Medulla oblongata (tissue), 1 donor: ENCODE measurements around the gene TOP1.

Source experiments
- DNase-seq: peaks from one replicate; pipeline ENCODE4 v3.0.0-alpha.2; 2015; ENCODE audit errors: extremely low spot score

TOP1 gene

DNA sequence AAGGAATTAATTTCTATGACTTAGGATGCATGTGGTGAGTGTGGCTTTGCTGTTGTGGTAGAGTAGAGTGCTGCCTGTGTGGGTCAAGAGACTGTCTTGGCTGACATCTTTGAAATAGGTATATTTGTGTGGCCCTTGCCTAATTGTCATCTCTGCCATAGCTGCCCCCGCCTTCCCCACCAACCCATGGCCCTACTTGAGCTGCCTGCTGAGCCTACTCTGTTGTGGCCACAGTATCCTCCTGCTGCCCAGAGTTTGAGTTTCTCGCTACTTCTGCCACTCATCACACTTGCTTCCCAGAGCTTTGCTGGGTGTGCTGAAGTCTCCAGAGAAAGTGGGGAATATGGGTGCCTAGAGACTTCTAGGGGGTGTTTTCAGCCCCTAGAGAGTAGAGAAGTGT is 116.7 kb downstream of the TOP1 start:
- no peak for DNase-seq

DNA sequence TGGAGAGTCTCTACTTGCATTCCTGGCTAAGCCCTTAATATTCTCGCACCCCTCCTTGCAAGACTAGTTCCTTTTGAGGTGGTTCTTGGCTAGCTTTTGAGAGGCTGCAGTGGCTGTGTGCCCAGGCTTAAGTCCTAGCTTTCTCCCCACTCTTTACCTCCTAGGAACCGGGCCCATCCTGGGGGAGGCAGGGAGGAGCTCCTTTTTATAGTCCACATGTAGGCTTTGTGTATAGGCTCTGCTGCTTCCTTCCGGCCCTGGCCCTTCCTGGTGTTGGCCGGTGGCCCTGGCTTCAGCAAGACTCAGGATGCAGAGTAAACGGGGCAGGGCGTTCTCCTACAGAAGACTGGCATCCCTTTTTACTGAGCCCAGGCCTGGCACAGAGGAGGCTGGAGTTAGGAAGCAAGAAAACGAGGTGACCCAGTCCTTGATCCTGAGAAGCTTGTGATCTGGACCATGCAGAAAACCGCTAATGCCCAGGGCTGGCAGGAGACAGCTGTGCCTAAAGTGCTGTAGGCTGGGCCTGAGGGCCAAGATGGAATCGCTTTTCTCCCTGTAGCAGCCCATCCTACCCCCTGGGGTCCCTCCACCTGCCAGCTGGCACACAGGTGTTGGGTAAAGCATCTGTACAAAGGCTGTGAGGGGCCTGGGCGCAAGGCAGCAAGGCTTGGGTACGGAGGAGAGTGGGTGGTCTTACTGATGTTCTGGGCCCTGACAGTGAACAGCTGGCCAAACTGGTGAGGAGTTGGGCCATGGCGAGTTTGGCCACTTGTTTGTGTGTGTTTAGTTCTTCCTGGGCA is 117.4 kb downstream of the TOP1 start:
- DNase-seq: peak; percentile 58

DNA sequence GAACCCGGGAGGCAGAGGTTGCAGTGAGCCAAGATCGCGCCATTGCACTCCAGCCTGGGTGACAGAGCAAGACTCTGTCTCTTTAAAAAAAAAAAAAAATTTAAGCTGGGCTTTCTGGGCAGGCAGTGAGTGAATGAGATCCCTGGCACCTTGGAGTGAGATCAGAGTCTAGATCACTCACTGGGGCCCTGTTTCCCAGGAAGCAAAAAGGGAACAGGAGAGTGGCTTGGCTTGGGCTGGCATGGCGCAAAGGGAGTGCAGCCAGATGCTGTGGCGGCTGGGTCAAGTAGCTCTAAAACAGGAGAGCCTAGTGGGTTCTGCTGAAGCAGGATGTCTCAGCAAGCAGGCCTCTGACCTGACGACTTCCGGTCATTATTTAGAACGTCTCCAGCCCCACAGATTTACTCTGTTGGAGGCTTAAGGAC is 119.2 kb downstream of the TOP1 start:
- peak; percentile 80 for DNase-seq

DNA sequence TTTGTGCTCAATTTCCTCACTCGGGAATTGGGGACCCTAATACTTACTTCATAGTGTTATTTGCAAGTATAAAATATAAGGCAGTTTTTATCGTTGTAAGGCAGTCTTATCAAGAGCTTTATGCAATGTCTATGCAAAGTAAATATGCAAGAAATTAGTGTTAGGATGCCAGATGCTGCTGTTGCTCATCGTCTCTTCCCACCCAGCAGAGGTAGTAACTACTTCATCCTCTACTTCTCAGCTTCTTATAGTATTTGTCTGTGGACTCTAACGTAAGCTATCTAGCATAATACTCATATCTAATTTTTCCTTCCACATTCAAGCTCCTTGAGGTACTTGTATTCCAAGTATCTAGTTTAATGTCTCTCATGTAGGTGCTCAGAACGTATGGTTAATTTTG is 120.3 kb downstream of the TOP1 start:
- no peak for DNase-seq

DNA sequence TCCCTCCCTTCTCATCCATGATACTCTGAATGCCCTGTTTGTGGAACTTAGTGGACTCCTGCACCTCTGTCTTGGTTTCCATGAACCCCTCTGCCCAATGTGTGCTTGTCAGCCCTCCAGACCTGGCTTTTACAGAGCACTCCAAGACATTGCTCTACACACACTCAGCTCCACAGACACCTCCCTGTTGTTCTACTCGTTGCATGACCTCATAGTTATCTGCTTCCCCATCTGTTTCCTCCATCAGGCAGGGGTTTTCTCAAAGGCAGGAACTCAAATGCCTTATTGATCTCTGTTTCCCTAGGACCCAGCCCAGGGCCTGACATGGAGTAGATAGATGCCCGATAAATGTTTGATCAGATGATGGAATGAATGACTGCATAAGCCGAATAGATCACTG is 122.0 kb downstream of the TOP1 start:
- DNase-seq: no peak

DNA sequence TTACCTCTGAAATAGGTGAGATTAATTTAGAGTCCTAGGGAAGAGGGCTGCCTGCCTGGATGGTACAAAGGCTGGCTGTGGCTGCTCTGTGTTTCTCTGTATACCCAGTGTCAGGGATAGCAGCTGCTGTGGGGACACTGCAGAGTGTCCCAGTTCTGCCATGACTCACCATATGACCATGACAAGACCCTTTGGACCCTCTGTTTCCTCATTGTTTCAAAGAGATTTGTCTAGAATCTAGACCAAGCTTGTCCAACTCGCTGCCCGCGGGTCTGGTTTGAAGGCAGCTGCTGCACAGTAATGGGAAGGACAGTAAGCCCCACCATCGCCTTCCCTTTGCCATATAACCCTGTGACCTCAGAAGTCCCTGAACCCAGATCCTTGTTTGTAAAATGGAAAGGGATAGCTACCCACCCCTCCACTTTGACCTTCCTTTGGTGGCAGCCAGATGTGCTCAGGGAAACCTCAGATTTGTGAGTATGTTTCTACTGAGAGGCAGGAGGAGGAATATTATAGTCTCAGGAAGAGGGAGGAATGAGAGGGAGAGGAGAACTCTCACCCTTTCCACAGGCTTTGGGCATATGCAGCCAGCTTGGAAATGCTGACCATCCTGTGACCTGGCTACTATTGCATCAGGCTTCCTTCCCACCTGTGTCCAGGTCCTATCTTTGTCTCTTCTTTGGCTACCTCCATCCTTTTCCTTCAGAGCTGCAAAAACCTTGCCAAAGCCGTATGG is 122.7 kb downstream of the TOP1 start:
- no peak for DNase-seq

DNA sequence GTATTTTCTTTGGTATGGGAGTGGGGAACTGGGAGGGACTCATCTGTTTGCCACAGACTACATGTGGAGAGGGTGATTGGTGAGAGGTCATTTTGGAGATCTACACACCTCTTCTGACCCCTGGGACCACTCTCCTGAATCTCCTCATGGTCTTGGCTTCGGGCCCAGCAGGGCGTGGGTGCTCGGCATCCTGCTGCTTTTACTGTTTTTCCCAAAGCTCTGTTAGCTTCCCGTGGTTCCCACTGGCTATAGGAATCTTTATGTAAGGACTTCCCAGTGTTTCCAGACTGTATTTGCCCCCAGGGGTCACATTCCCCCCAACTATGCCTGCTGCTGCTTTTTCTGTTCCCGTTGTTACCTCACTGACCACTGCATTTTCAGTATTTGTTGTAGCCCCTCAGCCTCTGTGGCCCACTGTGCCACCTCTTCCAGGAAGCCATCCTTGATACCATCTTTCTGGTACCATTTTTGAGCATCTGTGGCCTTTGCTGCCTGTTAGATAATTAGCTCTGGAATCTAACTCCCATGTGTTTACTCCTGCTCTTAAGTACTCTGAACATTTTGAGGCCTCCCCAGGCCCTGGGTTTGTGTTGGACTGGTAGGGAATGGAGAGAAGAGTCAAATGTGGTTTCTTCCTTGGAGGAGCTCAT is 123.6 kb downstream of the TOP1 start:
- no peak for DNase-seq

DNA sequence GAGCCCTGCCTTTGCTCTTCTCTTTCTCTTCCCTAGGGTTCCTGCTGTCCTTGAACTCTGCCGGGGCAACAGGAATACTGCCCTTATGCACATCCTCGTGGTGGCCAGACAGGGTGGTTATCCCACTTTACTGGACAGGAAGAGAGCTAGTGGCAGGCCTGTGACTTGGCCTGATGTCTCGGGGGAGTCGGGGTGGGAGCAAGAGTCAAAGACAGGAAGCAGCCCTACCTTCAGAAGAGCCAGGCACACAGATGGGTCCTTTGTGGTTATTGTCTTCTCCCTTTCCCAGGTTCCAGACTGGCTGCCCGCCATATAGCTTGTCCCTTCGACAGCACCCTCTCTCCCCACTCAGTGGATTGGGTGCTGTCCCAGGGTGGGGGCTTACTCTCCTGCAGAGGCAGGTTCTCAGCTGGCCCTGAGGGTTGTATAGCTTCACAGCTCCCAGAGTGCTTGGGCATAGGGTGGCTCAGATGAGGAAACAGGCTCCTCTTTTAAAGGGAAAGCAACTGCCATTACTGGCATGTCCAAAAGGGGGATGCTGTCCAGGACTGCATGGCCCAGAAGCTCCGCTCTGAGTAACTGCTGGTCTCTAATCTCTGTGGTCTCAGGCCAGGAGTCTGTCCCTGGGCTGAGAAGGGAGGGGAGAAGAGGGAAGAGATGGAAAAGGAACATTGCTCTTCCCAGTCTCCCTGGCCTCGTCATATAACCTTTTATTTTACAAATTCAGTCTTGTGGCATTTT is 126.0 kb downstream of the TOP1 start:
- no peak for DNase-seq

DNA sequence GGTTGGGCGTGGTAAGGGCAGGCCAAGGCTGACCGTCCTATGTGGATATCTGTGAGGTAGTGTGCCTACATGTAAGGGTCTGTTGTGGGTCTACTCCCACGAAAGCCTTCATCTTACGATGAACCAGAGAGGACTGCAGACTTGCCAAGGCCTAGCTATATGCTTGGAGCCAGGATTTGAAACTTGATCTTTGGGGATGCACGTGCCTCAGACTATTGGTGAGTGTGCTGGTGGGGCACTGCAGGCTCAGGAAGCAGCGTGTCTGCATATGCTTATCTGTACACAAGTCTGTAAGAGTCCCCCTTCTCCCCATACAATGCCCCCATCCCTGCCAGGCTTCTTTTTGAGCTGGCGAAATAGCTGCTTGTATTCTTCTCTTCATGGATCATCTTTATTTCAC is 126.6 kb downstream of the TOP1 start:
- DNase-seq: no peak

DNA sequence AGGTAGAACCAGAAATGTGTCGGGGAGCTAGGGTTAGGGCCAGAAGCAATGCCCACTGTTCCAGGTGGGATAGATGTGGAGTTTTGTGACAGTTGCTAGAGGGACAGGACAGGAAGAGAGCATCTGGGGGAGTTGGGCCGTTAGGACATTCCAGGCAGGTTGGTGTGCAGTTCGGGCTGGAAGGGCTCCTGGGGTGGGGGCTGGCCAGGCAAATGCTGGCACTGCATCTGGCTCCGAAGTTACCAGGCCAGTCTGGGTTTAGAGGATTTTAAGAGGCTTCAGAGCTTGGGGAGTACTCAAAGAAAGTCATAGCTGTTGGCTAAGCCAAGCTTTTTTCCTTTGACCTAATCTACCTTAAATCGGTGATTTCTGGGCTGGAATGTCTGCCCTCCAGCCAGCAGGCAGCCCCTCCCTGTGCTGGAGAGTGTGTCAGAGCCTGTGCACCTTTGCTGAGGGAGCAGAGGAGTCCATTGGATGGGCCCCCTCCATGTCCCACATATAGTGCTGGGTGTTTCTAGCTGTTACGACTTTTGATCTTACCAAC is 129.5 kb downstream of the TOP1 start:
- DNase-seq: no peak

DNA sequence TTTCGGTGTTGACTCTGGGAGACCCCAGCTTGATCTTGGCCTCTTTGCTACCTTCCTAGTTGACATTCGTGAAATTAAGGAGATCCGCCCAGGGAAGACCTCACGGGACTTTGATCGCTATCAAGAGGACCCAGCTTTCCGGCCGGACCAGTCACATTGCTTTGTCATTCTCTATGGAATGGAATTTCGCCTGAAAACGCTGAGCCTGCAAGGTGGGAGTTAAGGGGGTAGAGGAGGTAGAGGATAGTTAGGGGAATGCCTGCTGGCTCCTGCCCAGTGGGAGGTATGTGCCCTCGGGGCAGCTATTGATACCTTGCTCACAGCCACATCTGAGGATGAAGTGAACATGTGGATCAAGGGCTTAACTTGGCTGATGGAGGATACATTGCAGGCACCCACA is 130.9 kb downstream of the TOP1 start:
- no peak for DNase-seq

DNA sequence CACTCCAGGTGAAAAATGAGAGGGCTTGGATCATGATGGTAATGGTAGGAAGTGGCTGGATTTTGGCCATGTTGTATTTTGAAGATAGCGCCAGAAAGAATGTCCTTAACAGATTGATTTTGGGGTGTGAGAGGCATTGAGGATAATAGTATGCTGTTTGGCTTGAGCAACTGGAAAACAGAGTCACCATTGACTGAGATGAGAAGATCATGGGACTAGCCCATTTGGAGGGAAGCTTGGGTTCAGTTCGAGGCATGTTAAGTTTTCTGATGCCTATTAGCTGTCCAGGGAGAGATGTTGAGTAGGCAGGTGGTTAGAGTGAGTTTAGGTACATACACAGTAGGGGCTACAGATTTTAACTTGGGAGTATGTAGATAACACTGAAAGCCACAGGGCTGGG is 132.1 kb downstream of the TOP1 start:
- peak; percentile 51 for DNase-seq

DNA sequence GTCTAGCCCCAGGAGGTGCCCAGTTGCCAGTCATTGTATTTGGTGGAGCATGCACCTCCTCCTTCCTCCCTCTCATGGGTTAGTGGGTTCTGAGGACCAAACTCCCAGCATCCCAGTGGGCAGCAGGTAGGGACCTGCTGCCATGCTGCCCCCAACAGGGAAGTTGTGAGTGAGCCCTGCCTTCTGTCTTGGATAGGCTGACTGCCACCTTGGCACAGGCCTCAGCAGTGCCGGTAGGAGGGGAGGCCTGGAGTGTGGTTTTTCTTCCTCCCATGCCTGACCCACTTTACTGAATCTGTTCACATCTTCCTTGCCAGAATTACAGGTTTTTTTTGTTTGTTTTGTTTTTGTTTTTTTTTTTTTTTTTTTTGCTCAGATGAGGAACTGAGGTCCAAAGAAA is 133.3 kb downstream of the TOP1 start:
- no peak for DNase-seq

DNA sequence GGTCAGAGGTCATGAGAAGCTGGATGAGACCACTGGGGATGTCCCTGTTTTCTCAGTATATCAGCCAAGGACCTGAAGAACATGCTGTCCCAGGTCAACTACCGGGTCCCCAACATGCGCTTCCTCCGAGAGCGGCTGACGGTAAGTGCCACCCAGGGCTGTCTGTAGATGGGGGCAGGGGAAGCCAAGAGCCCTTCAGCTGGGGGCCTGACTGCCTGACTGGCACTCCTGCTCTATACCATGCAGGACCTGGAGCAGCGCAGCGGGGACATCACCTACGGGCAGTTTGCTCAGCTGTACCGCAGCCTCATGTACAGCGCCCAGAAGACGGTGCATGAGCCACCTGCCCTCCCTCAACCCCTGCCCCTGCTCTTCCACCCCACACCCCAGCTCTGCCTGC is 133.8 kb downstream of the TOP1 start:
- DNase-seq: no peak

DNA sequence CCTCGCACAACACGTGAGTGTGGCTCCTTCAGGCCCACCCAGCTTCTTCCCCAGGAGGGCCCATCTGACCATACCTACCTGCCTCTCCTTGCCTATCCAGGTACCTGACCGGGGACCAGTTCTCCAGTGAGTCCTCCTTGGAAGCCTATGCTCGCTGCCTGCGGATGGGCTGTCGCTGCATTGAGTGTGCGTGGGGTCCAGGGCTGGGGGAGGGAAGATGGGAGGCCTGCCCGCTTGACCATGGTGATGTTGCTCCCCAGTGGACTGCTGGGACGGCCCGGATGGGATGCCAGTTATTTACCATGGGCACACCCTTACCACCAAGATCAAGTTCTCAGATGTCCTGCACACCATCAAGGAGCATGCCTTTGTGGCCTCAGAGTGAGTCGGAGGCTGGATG is 135.2 kb downstream of the TOP1 start:
- DNase-seq: no peak

DNA sequence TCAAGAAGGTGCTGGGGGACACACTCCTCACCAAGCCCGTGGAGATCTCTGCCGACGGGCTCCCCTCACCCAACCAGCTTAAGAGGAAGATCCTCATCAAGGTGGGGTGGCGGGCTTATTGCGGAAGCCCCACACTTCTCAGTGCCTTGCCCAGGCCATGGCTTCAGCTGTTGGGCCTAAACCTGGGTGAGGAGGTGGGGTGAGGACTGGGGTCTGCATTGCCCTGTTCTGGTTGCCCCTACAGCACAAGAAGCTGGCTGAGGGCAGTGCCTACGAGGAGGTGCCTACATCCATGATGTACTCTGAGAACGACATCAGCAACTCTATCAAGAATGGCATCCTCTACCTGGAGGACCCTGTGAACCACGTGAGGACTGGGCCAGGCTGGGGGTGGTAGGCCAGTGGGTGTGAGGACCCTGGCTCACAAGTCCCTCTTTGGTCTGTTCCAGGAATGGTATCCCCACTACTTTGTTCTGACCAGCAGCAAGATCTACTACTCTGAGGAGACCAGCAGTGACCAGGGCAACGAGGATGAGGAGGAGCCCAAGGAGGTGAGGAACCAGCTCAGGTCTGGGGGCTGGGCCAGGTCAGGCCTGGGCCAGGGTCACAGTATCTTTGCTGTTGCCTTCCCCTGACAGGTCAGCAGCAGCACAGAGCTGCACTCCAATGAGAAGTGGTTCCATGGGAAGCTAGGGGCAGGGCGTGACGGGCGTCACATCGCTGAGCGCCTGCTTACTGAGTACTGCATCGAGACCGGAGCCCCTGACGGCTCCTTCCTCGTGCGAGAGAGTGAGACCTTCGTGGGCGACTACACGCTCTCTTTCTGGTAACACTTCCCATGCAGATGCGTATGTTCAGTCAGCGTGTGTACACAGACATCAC is 136.6 kb downstream of the TOP1 start:
- DNase-seq: no peak

DNA sequence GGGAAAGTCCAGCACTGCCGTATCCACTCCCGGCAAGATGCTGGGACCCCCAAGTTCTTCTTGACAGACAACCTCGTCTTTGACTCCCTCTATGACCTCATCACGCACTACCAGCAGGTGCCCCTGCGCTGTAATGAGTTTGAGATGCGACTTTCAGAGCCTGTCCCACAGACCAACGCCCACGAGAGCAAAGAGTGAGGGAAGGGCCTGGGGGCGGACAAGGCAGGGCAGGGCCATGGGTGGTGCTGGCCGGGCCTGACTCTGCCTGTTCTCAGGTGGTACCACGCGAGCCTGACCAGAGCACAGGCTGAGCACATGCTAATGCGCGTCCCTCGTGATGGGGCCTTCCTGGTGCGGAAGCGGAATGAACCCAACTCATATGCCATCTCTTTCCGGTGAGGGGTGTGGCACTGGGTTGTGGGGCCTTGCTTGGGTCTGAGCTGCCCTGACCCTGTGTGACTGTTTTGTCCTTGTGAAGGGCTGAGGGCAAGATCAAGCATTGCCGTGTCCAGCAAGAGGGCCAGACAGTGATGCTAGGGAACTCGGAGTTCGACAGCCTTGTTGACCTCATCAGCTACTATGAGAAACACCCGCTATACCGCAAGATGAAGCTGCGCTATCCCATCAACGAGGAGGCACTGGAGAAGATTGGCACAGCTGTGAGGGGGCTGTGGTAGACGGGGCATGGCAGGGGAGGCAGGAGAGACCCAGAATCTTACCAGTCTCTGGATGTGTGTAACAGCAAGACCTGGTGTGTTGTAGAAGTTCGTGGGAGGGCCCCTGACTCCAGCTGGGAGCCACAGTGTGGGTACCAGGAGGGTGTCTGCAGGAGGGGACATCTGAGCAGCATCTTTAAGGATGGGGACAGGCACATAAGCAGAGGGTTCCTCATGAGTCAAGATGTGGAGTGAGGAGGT is 137.8 kb downstream of the TOP1 start:
- DNase-seq: no peak

DNA sequence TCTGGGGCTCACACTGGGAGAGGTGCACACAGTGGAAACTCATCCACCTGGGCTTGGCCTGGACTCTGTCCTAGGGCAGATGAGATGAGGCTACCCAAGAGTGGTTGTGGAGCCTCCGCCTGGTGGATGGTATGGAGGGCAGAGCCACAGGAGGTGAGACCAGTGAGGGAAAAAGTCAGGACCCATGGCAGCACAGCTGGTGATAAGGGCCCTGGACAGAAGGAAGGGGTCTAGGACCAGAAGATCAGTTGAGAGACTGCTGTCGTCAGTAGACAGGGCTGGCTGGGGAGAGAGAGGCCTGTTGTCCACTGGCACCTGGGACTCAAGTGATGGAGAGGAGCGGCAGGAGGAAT is 138.5 kb downstream of the TOP1 start:
- no peak for DNase-seq

DNA sequence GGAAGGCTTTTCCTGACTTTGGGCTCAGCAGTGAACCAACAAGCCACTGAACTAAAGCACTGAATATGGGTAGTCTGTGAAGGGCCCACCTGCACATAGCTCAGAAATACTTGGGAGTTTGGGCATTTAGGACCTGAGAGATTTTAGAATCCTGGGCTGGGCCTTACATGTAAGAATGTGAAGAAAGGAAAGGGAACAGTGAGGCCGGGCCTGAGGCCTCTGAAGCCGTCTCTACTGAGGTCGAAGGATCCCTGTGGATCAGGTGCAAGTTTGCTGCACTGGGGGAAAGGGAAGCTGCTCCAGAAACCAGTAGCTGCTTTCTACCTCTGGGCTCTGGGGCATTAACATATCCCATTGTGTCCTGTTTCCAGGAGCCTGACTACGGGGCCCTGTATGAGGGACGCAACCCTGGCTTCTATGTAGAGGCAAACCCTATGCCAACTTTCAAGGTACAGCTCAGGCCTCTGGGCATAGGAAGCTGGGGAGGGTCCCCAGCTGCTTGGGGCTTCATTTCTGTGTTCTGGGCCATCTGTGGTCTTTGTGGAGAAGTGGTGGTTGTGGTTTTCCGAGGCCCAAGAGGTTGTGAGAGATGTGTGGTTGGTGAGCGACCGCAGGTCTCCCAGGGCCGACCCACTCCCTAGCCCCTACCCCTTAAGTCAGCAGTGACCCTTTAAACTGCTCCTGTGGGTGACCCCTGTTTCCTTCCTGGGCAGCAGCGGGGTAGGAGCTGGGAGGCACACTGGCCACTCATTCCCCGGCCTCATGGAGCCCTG is 139.0 kb downstream of the TOP1 start:
- no peak for DNase-seq
